H1 (cell line): ENCODE measurements around the gene DECR2. TPM values are rescaled to one million over a fixed set of nuclear protein-coding genes. Genes with fewer than 3 reads are reported as not detected.

Experiments
- ASH2L ChIP-seq: fragments of 200-600, 300-600 bp; sonication (generic); IDR thresholded peaks from one replicate; pipeline ENCODE4 v1.7.1; 2017; ENCODE audit warnings: low read length
- NANOG ChIP-seq: IDR thresholded peaks from 2 replicates; pipeline ENCODE4 v1.6.1; 2011; ENCODE audit warnings: low read length, low read depth, mild to moderate bottlenecking, inconsistent platforms; ENCODE audit not compliant: insufficient read depth, poor library complexity, severe bottlenecking
- TEAD4 ChIP-seq: IDR thresholded peaks from 2 replicates; pipeline ENCODE4 v1.6.1; 2012; ENCODE audit warnings: low read depth, low read length, inconsistent platforms, mixed read lengths
- polyA plus RNA-seq, 7 experiments: library from polyadenylated mRNA; depleted of rRNA in 3 of 7; stranded (reverse) in 5 of 7; unstranded in 2 of 7; fragments of >200 nt in 5 of 7; fragments of 200-250 nt in 2 of 7; gene quantifications; 1 replicate in 5 of 7; 2 replicates in 1 of 7; 4 replicates in 1 of 7; pipeline versions ENCODE4 v1.2.1 to v1.2.3, GENCODE V29; 2011 to 2013; ENCODE audit warnings: missing spikeins in 2 of 7, mixed read lengths in 2 of 7
- total RNA-seq: library from RNA; stranded (reverse); fragmentation: NEBNext Ultra II Directional; extraction: Animal tissue kit (Norgen Biotek cat#: 25700); gene quantifications from 2 replicates; pipeline ENCODE4 v1.2.1, GENCODE V29; 2021

DECR2 gene
- total and polyA plus RNA-seq, 2 of the 8 experiments (the other 6 are each of a cell fraction or from before 2014, with no cell fraction given): 28.2 to 39.9 TPM

DNA sequence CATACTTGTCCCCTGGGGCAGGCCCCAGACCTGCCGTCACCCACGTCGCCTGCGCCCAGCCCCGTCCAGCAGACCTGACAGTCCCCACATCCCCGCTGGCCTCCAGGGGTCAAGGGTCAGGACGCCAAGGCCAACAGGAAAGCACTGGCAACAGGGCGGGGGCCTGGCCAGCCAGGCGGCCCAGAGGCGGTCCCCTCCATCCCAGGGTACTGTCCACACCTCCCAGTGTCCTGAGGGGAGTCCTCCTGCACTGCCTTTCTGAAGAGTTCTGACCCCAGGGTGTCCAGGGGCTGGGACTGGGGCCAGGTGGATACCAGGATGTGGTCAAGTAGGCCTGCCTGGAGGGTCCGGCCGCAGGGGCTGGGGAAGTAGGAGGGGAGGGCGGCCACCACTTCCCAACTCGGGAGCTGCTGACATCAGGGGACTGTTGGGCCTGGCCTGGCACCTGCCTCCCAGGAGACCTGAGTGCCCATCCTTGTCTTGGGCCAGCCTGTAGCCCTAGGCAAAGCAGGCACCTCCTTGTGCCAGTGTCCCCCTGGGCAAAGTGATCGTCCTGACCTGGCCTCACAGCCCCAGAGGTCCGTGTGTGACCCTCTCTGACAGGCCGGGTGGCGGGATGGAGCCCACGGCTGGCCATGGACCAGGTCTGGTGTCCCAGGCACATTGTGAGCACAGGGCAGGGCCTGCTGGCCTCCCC, 42.5 kb upstream of the DECR2 start (continued):
- TF ChIP-seq TEAD4: no peak
- TF ChIP-seq ASH2L: no peak
- no peak for TF ChIP-seq NANOG
